ENCODE data around the gene HNRNPK. TPM values are rescaled to one million over a fixed set of nuclear protein-coding genes. Genes with fewer than 3 reads are reported as not detected.

HNRNPK gene
- 100 to 1,000 TPM; 493 to 609 (median 561) TPM for total RNA-seq

GRCh38 chr9:83979812-83980394 lies at the start of gene HNRNPK:
Gene HNRNPK, minus strand, starts transcription at chr9:83980215. Its CDS starts 1,963 bp downstream, at chr9:83978252.
- TF ChIP-seq CTCF (IDR thresholded peaks at IDR 0.05), result no peak
- TF ChIP-seq POLR2AphosphoS5 (IDR thresholded peaks at IDR 0.05), result peak; percentile 34
- WGBS, 2 donors (ENCODE audit: low coverage in 1 of 2), result 0% methylated on average over 4 of the region's 57 CpGs; no CpG with 5 or more reads in 1 of the 2 donors

DNA sequence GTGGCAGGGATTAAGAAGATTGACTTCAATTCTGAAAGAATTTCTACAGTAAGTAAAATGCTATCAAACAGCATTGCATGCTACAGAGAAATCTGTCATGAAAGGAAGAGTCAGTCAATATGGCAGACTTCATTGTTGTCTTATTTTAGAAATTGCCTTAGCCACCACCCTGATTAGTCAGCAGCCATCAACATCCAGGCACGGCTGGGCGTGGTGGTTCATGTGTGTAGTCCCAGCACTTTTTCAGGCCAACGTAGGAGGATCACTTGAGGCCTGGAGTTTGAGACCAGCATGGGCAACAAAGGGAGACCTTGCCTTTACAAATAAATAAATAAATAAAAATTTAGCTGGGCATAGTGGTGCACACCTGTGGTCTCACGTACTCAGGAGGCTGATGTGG lies 47.2 kb upstream of the HNRNPK start:
- no peak for ATAC-seq
- 83 to 86% methylated on average over 4 of the region's 4 CpGs for WGBS, 2 donors (ENCODE audit: low coverage in 1 of 2)
- TF ChIP-seq EP300 (IDR thresholded peaks at IDR 0.05) (no peak), POLR2A (IDR thresholded peaks at IDR 0.05) (no peak), POLR2AphosphoS5 (IDR thresholded peaks at IDR 0.05) (no peak), CTCF (IDR thresholded peaks at IDR 0.05) (no peak)
- H3K36me3 ChIP-seq, result no peaks in the 10 kb centered on the region
- H3K4me1 ChIP-seq, result no peaks in the 10 kb centered on the region
- no peaks in the 10 kb centered on the region for H3K27me3 ChIP-seq
- H3K27ac ChIP-seq, result no peak overlapping the region
- no peak overlapping the region for H3K4me3 ChIP-seq
- H3K9me3 ChIP-seq, result no peaks in the 10 kb centered on the region

More at GRCh38 chr9:83979812-83980394, at the start of gene HNRNPK:
- Histone ChIP-seq H3K9me3 (no peaks in the 10 kb centered on the region), H3K4me1 (peaks cover 0 to 66% (median 17%) of the 10 kb centered on the region in 3 donors), H3K36me3 (peaks cover 6 to 27% of the 10 kb centered on the region in 2 donors), H3K27me3 (no peaks in the 10 kb centered on the region), H3K4me3 (peak within 1 kb of the TSS; percentile 72 to 95), H3K27ac (peak within 1 kb of the TSS; percentile 97 to 99 (median 98))
- ATAC-seq, result peak; percentile 97

GRCh38 chr9:84024041-84024575 lies 44.1 kb upstream of the HNRNPK start:
- H3K27me3 ChIP-seq, result no peaks in the 10 kb centered on the region
- WGBS, 2 donors (ENCODE audit: low coverage in 1 of 2), result 71 to 83% methylated on average over 4 of the region's 4 CpGs
- no peaks in the 10 kb centered on the region for H3K36me3 ChIP-seq
- H3K4me3 ChIP-seq, result no peak overlapping the region
- TF ChIP-seq EP300 (IDR thresholded peaks at IDR 0.05), result no peak
- TF ChIP-seq POLR2AphosphoS5 (IDR thresholded peaks at IDR 0.05), result no peak
- TF ChIP-seq CTCF (IDR thresholded peaks at IDR 0.05), result no peak
- no peak for TF ChIP-seq POLR2A (IDR thresholded peaks at IDR 0.05)
- H3K9me3 ChIP-seq, result no peaks in the 10 kb centered on the region
- no peak for ATAC-seq
- no peaks in the 10 kb centered on the region for H3K4me1 ChIP-seq
- no peak overlapping the region for H3K27ac ChIP-seq

GRCh38 chr9:84007662-84008061 lies 27.6 kb upstream of the HNRNPK start:
- no peak overlapping the region for H3K27ac ChIP-seq
- no peak for ATAC-seq
- no peaks in the 10 kb centered on the region for H3K36me3 ChIP-seq
- 94 to 100% methylated on average over 2 of the region's 2 CpGs for WGBS, 2 donors (ENCODE audit: low coverage in 1 of 2)
- no peaks in the 10 kb centered on the region for H3K4me1 ChIP-seq
- TF ChIP-seq POLR2AphosphoS5 (IDR thresholded peaks at IDR 0.05) (no peak), EP300 (IDR thresholded peaks at IDR 0.05) (no peak), CTCF (IDR thresholded peaks at IDR 0.05) (no peak), POLR2A (IDR thresholded peaks at IDR 0.05) (no peak)
- no peak overlapping the region for H3K4me3 ChIP-seq
- H3K9me3 ChIP-seq, result no peaks in the 10 kb centered on the region
- H3K27me3 ChIP-seq, result no peaks in the 10 kb centered on the region

DNA sequence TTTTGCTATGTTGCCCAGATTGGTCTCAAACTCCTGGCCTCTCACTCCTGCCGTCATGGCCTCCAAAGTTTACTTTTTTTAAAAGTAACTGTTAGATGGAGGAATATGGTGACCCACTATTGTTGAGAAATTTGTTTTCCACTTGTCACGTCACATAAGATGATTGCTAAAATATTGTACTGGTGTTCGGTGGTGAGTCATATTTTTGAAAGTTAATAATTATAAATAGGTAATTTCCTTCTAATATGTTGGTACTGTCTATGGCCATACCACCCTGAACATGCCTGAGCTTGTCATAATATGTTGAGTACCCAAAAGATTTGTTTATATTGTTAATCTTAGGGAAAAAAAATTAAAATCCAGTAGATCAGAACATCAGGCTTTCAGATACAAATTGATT lies 23.2 kb upstream of the HNRNPK start:
- Histone ChIP-seq H3K27ac (no peak overlapping the region), H3K9me3 (no peaks in the 10 kb centered on the region), H3K36me3 (peaks cover 0 to 23% of the 10 kb centered on the region in 2 donors), H3K27me3 (no peaks in the 10 kb centered on the region), H3K4me3 (no peak overlapping the region), H3K4me1 (peaks cover 0 to 15% (median 0%) of the 10 kb centered on the region in 3 donors)
- no peak for TF ChIP-seq POLR2A (IDR thresholded peaks at IDR 0.05)
- TF ChIP-seq EP300 (IDR thresholded peaks at IDR 0.05), result no peak
- TF ChIP-seq CTCF (IDR thresholded peaks at IDR 0.05), result no peak
- TF ChIP-seq POLR2AphosphoS5 (IDR thresholded peaks at IDR 0.05), result no peak
- 94 to 100% methylated on average over 3 of the region's 3 CpGs for WGBS, 2 donors (ENCODE audit: low coverage in 1 of 2)
- no peak for ATAC-seq
